ENCODE measurements around the gene SLC35G2. TPM values are rescaled to one million over a fixed set of nuclear protein-coding genes. Genes with fewer than 3 reads are reported as not detected.

Gene SLC35G2
- total RNA-seq, 1 donor from 2014 or later = 5.8 TPM

DNA sequence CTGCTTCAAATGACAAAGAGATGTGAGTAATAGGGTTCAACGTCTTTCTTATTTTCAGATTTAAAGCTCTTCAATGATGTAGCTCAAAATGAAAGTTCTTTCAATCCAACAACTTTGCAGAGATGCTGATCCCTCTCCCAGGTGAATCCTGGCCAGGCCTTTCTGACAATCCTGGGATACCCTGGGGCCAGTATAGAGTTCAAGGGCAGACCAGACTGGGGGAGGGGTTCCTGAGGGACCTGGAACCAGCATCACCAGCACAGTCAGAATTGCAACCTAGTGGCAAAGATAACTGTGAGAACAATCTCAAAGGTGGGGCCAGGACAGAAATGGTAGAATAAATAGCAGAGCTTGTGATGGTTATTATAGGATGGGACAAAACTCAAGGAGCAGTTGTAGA lies 23.4 kb downstream of the SLC35G2 start:
- Mint-ChIP-seq H3K36me3 (peaks cover 17% of the 10 kb centered on the region), H3K9me3 (no peaks in the 10 kb centered on the region), H3K27me3 (no peaks in the 10 kb centered on the region), H3K27ac (no peak overlapping the region), H3K4me3 (no peak overlapping the region), H3K4me1 (ENCODE audit: unreplicated experiment) (peaks cover 19% of the 10 kb centered on the region)
- TF ChIP-seq, protein P1, sequence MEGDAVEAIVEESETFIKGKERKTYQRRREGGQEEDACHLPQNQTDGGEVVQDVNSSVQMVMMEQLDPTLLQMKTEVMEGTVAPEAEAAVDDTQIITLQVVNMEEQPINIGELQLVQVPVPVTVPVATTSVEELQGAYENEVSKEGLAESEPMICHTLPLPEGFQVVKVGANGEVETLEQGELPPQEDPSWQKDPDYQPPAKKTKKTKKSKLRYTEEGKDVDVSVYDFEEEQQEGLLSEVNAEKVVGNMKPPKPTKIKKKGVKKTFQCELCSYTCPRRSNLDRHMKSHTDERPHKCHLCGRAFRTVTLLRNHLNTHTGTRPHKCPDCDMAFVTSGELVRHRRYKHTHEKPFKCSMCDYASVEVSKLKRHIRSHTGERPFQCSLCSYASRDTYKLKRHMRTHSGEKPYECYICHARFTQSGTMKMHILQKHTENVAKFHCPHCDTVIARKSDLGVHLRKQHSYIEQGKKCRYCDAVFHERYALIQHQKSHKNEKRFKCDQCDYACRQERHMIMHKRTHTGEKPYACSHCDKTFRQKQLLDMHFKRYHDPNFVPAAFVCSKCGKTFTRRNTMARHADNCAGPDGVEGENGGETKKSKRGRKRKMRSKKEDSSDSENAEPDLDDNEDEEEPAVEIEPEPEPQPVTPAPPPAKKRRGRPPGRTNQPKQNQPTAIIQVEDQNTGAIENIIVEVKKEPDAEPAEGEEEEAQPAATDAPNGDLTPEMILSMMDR (conservative IDR thresholded peaks at IDR 0.05) = no peak
- no peak for DNase-seq (ENCODE audit: extremely low spot score, unreplicated experiment)

DNA sequence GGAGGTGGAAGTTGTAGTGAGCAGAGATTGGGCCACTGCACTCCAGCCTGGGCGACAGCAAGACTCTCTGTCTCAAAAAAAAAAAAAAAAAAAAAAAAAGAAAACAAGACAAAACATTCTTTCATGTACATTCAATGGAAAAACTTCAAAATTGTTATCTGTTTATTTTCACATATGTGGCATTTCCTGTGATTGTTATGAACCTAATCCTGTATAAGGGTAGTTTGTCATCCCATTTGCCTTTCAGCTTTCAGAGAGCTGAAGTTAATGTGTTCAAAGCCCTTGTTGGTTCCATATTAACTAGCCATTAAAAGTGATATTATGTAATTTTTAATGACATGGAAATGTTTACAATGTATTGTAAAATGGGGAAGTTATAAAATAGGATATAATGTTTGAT lies 25.8 kb downstream of the SLC35G2 start:
- no peak for DNase-seq (ENCODE audit: extremely low spot score, unreplicated experiment)
- H3K36me3 Mint-ChIP-seq = peaks cover 21% of the 10 kb centered on the region
- H3K4me1 Mint-ChIP-seq (ENCODE audit: unreplicated experiment) = peaks cover 4% of the 10 kb centered on the region
- no peaks in the 10 kb centered on the region for H3K9me3 Mint-ChIP-seq
- no peak overlapping the region for H3K27ac Mint-ChIP-seq
- H3K4me3 Mint-ChIP-seq = no peak overlapping the region
- TF ChIP-seq, protein P1 (conservative IDR thresholded peaks at IDR 0.05) = no peak
- H3K27me3 Mint-ChIP-seq = no peaks in the 10 kb centered on the region

DNA sequence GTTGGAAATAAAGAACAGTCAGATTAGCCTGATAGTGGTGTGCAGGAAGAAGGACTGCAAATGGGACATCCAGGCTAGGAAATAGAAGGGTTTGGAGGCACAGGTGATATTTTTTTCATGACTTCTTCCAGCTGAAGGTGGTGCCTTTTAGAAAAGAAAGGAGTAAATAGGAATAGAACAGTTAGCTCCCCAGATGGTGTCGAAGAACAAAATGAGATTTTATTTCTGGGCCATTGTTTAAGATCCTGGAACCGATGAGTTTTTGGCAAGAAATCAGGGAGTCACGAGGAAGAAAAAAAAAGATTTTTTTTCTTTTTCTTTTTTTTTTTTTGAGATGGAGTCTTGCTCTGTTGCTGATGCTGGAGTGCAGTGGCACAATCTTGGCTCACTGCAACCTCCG lies 33.3 kb downstream of the SLC35G2 start:
- peaks cover 25% of the 10 kb centered on the region for H3K36me3 Mint-ChIP-seq
- no peaks in the 10 kb centered on the region for H3K9me3 Mint-ChIP-seq
- TF ChIP-seq, protein P1 (conservative IDR thresholded peaks at IDR 0.05) = no peak
- no peak for DNase-seq (ENCODE audit: extremely low spot score, unreplicated experiment)
- H3K27me3 Mint-ChIP-seq = no peaks in the 10 kb centered on the region
- no peak overlapping the region for H3K27ac Mint-ChIP-seq
- no peak overlapping the region for H3K4me3 Mint-ChIP-seq
- no peaks in the 10 kb centered on the region for H3K4me1 Mint-ChIP-seq (ENCODE audit: unreplicated experiment)

DNA sequence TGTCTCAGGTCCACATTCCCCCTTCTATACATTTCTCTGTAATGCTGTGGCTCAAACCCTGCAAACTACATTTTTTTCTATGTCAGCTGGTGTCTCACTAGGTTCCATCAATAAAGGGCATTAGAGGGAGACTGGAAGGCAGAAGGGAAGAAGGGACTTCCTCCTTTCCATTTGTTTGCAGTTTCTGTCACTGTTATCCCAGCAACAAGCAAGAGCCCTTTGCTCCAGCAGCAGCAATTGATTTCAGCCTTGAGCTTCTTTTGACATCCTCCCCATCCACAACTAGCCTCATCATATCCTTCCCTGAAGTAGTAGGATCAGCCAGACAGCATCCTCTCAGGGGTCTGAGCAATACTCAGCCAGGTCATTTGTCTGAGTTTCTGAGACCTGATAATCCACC lies 37.7 kb downstream of the SLC35G2 start:
- H3K36me3 Mint-ChIP-seq = peaks cover 21% of the 10 kb centered on the region

DNA sequence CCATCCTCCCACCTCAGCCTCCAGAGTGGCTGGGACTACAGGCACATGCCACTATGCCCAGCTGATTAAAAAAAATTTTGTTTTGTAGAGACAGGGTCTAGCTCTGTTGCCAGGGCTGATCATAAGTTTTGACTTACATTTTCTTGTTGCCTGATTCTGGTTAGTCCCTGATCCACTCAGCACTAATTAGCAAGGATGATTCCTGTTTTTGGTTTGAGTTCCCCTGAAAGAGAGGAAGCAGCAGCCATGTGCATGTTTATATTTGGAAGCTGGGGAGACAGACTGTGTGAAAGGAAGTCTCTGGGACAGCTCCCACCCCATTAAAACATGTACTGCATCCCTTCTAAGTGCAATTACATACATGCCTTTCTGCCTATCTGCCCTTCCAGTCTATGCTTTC lies 39.5 kb downstream of the SLC35G2 start:
- H3K4me1 Mint-ChIP-seq (ENCODE audit: unreplicated experiment) = peaks cover 19% of the 10 kb centered on the region
- no peak overlapping the region for H3K27ac Mint-ChIP-seq
- H3K4me3 Mint-ChIP-seq = no peak overlapping the region
- TF ChIP-seq, protein P1 (conservative IDR thresholded peaks at IDR 0.05) = no peak
- H3K36me3 Mint-ChIP-seq = peaks cover 21% of the 10 kb centered on the region
- no peak for DNase-seq (ENCODE audit: extremely low spot score, unreplicated experiment)
- H3K27me3 Mint-ChIP-seq = no peaks in the 10 kb centered on the region
- H3K9me3 Mint-ChIP-seq = no peaks in the 10 kb centered on the region

More for the DNA sequence above, 37.7 kb downstream of the SLC35G2 start:
- Mint-ChIP-seq H3K27ac (no peak overlapping the region), H3K9me3 (no peaks in the 10 kb centered on the region), H3K27me3 (no peaks in the 10 kb centered on the region), H3K4me3 (no peak overlapping the region), H3K4me1 (ENCODE audit: unreplicated experiment) (peaks cover 16% of the 10 kb centered on the region)
- TF ChIP-seq, protein P1 (conservative IDR thresholded peaks at IDR 0.05) = no peak
- no peak for DNase-seq (ENCODE audit: extremely low spot score, unreplicated experiment)

DNA sequence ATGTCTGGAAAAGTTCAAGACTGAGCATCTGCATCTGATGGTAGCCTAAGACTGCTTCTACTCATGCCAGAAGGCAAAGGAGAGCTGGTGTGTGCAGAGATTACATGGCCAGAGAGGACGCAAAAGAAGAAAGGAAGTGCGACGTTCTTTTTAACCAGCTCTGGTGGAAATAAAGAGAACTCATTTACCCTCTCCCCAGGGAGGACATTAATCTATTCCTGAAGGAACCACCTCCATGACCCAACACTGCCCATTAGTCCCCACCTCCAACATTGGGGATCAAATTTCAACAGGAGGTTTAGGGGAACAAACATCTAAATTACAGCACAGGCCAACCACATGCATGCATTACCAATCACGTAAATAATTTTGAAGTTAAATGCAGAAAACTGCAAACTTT lies 41.6 kb downstream of the SLC35G2 start:
- Mint-ChIP-seq H3K36me3 (peaks cover 12% of the 10 kb centered on the region), H3K4me3 (peak overlapping the region; percentile 91), H3K4me1 (ENCODE audit: unreplicated experiment) (peaks cover 23% of the 10 kb centered on the region), H3K9me3 (no peaks in the 10 kb centered on the region), H3K27ac (peak overlapping the region; percentile 95), H3K27me3 (no peaks in the 10 kb centered on the region)
- TF ChIP-seq, protein P1 (conservative IDR thresholded peaks at IDR 0.05) = no peak
- no peak for DNase-seq (ENCODE audit: extremely low spot score, unreplicated experiment)

Data from type B pancreatic cell (in vitro differentiated cells).